ENCODE measurements around the gene CCDC85B.

GRCh38 chr11:65861165-65861505, 29.3 kb upstream of the CCDC85B start:
- TF ChIP-seq, protein P1, sequence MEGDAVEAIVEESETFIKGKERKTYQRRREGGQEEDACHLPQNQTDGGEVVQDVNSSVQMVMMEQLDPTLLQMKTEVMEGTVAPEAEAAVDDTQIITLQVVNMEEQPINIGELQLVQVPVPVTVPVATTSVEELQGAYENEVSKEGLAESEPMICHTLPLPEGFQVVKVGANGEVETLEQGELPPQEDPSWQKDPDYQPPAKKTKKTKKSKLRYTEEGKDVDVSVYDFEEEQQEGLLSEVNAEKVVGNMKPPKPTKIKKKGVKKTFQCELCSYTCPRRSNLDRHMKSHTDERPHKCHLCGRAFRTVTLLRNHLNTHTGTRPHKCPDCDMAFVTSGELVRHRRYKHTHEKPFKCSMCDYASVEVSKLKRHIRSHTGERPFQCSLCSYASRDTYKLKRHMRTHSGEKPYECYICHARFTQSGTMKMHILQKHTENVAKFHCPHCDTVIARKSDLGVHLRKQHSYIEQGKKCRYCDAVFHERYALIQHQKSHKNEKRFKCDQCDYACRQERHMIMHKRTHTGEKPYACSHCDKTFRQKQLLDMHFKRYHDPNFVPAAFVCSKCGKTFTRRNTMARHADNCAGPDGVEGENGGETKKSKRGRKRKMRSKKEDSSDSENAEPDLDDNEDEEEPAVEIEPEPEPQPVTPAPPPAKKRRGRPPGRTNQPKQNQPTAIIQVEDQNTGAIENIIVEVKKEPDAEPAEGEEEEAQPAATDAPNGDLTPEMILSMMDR (IDR thresholded peaks at IDR 0.05), result no peak
- no peak for TF ChIP-seq SIN3A (IDR thresholded peaks at IDR 0.05; ENCODE audit: borderline replicate concordance, insufficient read depth, low read depth, low read length)
- TF ChIP-seq, protein P2, sequence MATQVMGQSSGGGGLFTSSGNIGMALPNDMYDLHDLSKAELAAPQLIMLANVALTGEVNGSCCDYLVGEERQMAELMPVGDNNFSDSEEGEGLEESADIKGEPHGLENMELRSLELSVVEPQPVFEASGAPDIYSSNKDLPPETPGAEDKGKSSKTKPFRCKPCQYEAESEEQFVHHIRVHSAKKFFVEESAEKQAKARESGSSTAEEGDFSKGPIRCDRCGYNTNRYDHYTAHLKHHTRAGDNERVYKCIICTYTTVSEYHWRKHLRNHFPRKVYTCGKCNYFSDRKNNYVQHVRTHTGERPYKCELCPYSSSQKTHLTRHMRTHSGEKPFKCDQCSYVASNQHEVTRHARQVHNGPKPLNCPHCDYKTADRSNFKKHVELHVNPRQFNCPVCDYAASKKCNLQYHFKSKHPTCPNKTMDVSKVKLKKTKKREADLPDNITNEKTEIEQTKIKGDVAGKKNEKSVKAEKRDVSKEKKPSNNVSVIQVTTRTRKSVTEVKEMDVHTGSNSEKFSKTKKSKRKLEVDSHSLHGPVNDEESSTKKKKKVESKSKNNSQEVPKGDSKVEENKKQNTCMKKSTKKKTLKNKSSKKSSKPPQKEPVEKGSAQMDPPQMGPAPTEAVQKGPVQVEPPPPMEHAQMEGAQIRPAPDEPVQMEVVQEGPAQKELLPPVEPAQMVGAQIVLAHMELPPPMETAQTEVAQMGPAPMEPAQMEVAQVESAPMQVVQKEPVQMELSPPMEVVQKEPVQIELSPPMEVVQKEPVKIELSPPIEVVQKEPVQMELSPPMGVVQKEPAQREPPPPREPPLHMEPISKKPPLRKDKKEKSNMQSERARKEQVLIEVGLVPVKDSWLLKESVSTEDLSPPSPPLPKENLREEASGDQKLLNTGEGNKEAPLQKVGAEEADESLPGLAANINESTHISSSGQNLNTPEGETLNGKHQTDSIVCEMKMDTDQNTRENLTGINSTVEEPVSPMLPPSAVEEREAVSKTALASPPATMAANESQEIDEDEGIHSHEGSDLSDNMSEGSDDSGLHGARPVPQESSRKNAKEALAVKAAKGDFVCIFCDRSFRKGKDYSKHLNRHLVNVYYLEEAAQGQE (IDR thresholded peaks at IDR 0.05; ENCODE audit: insufficient read depth in 1 of 2, low read depth in 2 of 2, low read length in 1 of 2), result no peak
- TF ChIP-seq POLR2AphosphoS5 (IDR thresholded peaks at IDR 0.05; ENCODE audit: low read depth, low read length), result no peak

Data from Panc1 (cell line).